Measurements from ENCODE around the gene POPDC2. TPM values are rescaled to one million over a fixed set of nuclear protein-coding genes. Genes with fewer than 3 reads are reported as not detected.
A peak's percentile ranks its signal among the peaks of the same experiment; 100 is the strongest.

The POPDC2 gene
- total RNA-seq, 1 experiment from 2014 or later = 0.37 TPM

- no peak for DNase-seq
- Histone ChIP-seq H2BK120ac (ENCODE audit: low read depth, low read length, poor library complexity, severe bottlenecking) (no peak overlapping the region), H2BK20ac (ENCODE audit: low read depth, low read length, poor library complexity, severe bottlenecking) (no peak overlapping the region)
Observed at GRCh38 chr3:119659606-119660291, 640 bp downstream of the POPDC2 start.

More at GRCh38 chr3:119659606-119660291, 640 bp downstream of the POPDC2 start:
- H3K36me3 Mint-ChIP-seq (ENCODE audit: insufficient read depth in 1 of 3, low read depth in 3 of 3) = no peaks in the 10 kb centered on the region
- Histone ChIP-seq H3T11ph (ENCODE audit: low read length) (no peak overlapping the region), H2AK5ac (ENCODE audit: insufficient read length, low read length) (no peak overlapping the region), H3K4me2 (ENCODE audit: insufficient read depth, insufficient read length, low read length) (no peak overlapping the region), H2AFZ (ENCODE audit: low read length) (no peak overlapping the region), H3K79me2 (ENCODE audit: insufficient read depth, low read length) (no peaks in the 10 kb centered on the region), H4K91ac (ENCODE audit: insufficient read length, low read depth, low read length) (no peak overlapping the region), H2BK5ac (ENCODE audit: insufficient read length, low read length) (no peak overlapping the region), H3K9me3 (ENCODE audit: control insufficient read depth, low read depth, low read length) (no peaks in the 10 kb centered on the region), H3K23me2 (ENCODE audit: insufficient read length, low read depth, low read length, poor library complexity, severe bottlenecking) (no peaks in the 10 kb centered on the region), H4K20me1 (ENCODE audit: control insufficient read depth, insufficient read depth, insufficient read length) (no peaks in the 10 kb centered on the region), H3K23ac (ENCODE audit: insufficient read length, low read depth, low read length) (no peak overlapping the region), H3K27ac (ENCODE audit: insufficient read length, low read depth, low read length) (no peak overlapping the region), H3K27me3 (ENCODE audit: insufficient read depth, low read length) (no peaks in the 10 kb centered on the region), H2BK15ac (ENCODE audit: low read depth, low read length) (no peak overlapping the region), H4K5ac (ENCODE audit: insufficient read length, low read depth, low read length) (no peak overlapping the region), H3K9ac (ENCODE audit: extremely low read depth, insufficient read length, low read length) (no peak overlapping the region), H3K4ac (ENCODE audit: low read depth, low read length) (no peak overlapping the region), H3K4me1 (ENCODE audit: insufficient read depth, low read length) (0 out of 2 replicates have a peak, but pooled peaks cover 2% of the 10 kb centered on the region), H4K8ac (replicated peaks; ENCODE audit: insufficient read length, low read depth, low read length) (no peak overlapping the region), H3K56ac (ENCODE audit: insufficient read length, low read depth, low read length) (no peak overlapping the region), H3K79me1 (ENCODE audit: insufficient read depth, low read depth, low read length, poor library complexity, severe bottlenecking) (no peaks in the 10 kb centered on the region), H3K18ac (ENCODE audit: insufficient read length, low read depth, low read length) (no peak overlapping the region), H2BK12ac (ENCODE audit: insufficient read length, low read depth, low read length) (no peak overlapping the region), H3K14ac (ENCODE audit: insufficient read depth, low read length) (no peak overlapping the region; the same call in 1 of the 2 replicates)
- H3K27ac Mint-ChIP-seq = peak overlapping the region in 1 of 3 experiments; percentile 41; a peak in 1 of 7 replicates
- H3K9me3 Mint-ChIP-seq = no peaks in the 10 kb centered on the region
- no peaks in the 10 kb centered on the region for H3K27me3 Mint-ChIP-seq (ENCODE audit: low read depth)
- no CpG with 5 or more reads among the region's 9 CpGs for WGBS (ENCODE audit: extremely low coverage, insufficient read length, low lambda C conversion rate)
- H3K4me1 Mint-ChIP-seq = peaks cover 2 to 4% of the 10 kb centered on the region in 2 experiments; a peak in 2 of 4 replicates
- H3K4me3 Mint-ChIP-seq = no peak overlapping the region
- TF ChIP-seq CTCF (conservative IDR thresholded peaks at IDR 0.05) = no peak
